ENCODE results near the gene SIPA1L2.

The SIPA1L2 gene

DNA sequence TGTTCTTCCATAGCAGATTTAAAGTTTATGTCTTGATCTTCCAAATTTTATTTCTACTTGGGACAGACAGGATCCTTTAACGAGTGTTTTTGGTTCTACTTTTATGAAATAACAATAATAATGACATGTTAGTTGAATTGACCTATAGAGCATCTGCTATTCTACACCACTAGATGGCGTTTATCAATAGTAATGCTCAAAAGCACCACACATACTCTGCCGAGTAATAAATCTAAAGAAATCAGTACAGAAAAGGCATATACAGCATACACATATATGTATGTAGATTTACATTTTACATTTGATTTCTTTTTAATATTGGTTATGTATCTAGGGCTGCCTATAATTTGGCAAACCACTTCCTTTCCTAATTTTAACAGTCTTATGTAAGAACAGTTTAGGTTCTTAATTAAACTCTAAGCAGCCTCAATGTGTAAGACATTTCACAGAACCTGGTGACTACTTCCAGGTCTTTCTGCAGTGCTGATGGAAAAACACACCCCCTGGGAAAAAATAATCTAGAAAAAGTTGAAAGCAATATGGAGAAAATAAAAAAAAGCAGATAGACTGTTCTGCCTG lies 5.9 kb upstream of the SIPA1L2 start:
- no peaks in the 10 kb centered on the region for H3K79me1 ChIP-seq (ENCODE audit: low read depth, low read length)
- H2BK5ac ChIP-seq (ENCODE audit: low read length), result no peak overlapping the region
- no peak overlapping the region for H2BK12ac ChIP-seq (ENCODE audit: low read length)
- H2BK120ac ChIP-seq (ENCODE audit: low read depth, low read length), result no peak overlapping the region
- no peak for DNase-seq (ENCODE audit: low spot score)
- H3K4me1 ChIP-seq (ENCODE audit: control insufficient read depth in 2 of 2, insufficient read depth in 1 of 2, low read depth in 1 of 2, low read length in 2 of 2), result no peaks in the 10 kb centered on the region
- WGBS, 2 donors (ENCODE audit: extremely low coverage in 2 of 2, insufficient read length in 2 of 2, insufficient replicate concordance in 1 of 2), result no CpG with 5 or more reads among the region's 3 CpGs
- no peaks in the 10 kb centered on the region for H3K27me3 ChIP-seq (ENCODE audit: control insufficient read depth in 3 of 3, insufficient read depth in 3 of 3, low read depth in 1 of 3, low read length in 3 of 3)
- H3K9ac ChIP-seq (ENCODE audit: low read depth, low read length, poor library complexity), result no peak overlapping the region
- no peak overlapping the region for H3K4me2 ChIP-seq (ENCODE audit: insufficient read depth, low read length, poor library complexity, severe bottlenecking)
- no peak overlapping the region for H3K18ac ChIP-seq (ENCODE audit: low read length)
- no peak overlapping the region for H3K4ac ChIP-seq (ENCODE audit: low read length)
- no peaks in the 10 kb centered on the region for H3K9me3 ChIP-seq (replicated peaks in 1 of 2; ENCODE audit: control insufficient read depth in 2 of 2, insufficient read depth in 1 of 2, low read depth in 1 of 2, low read length in 2 of 2)
- no peak overlapping the region for H2AK5ac ChIP-seq (ENCODE audit: low read depth, low read length)
- no peak overlapping the region for H2AFZ ChIP-seq (ENCODE audit: low read length)
- no peak overlapping the region for H4K91ac ChIP-seq (ENCODE audit: low read depth, low read length, poor library complexity)
- H4K8ac ChIP-seq (ENCODE audit: low read depth, low read length), result no peak overlapping the region
- no peak overlapping the region for H3K23ac ChIP-seq (ENCODE audit: low read depth, low read length, poor library complexity)
- H2BK15ac ChIP-seq (ENCODE audit: low read length), result no peak overlapping the region
- H3K36me3 ChIP-seq (replicated peaks in 1 of 2; ENCODE audit: control insufficient read depth in 2 of 2, insufficient read depth in 2 of 2, low read length in 2 of 2), result no peaks in the 10 kb centered on the region
- no peak overlapping the region for H3K14ac ChIP-seq (ENCODE audit: low read length)
- H3K27ac ChIP-seq (replicated peaks; ENCODE audit: low read length), result no peak overlapping the region
- H3K4me3 ChIP-seq (ENCODE audit: low read length in 2 of 2), result no peak overlapping the region

DNA sequence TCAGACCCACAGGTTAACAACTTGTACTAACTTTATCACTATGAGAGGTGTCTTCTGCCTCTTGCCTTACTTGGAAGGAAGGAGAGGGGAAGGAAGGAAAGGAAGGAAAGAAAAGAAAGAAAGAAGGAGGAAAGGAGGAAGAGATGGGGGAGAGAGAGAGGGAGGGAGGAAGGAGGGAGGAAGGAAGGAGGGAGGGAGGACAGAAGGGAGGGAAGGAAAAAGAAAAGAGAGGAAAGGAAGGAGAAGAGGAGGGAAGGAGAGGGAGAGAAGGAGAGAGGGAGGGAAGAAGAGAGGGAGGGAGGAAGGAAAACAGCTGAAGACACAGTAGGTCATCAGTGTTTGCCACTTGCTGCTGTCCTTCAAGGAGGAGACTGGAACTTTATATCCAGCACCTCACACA lies 5.3 kb upstream of the SIPA1L2 start:
- Histone ChIP-seq H3K4me1 (ENCODE audit: control insufficient read depth in 2 of 2, insufficient read depth in 1 of 2, low read depth in 1 of 2, low read length in 2 of 2) (no peaks in the 10 kb centered on the region), H3K18ac (ENCODE audit: low read length) (no peak overlapping the region), H2AFZ (ENCODE audit: low read length) (no peak overlapping the region), H3K4me3 (ENCODE audit: low read length in 2 of 2) (no peak overlapping the region), H3K23ac (ENCODE audit: low read depth, low read length, poor library complexity) (no peak overlapping the region), H3K79me1 (ENCODE audit: low read depth, low read length) (no peaks in the 10 kb centered on the region), H2BK5ac (ENCODE audit: low read length) (no peak overlapping the region), H4K91ac (ENCODE audit: low read depth, low read length, poor library complexity) (no peak overlapping the region), H3K36me3 (replicated peaks in 1 of 2; ENCODE audit: control insufficient read depth in 2 of 2, insufficient read depth in 2 of 2, low read length in 2 of 2) (no peaks in the 10 kb centered on the region), H2BK12ac (ENCODE audit: low read length) (no peak overlapping the region), H3K9ac (ENCODE audit: low read depth, low read length, poor library complexity) (no peak overlapping the region), H2AK5ac (ENCODE audit: low read depth, low read length) (no peak overlapping the region), H2BK15ac (ENCODE audit: low read length) (no peak overlapping the region), H3K4me2 (ENCODE audit: insufficient read depth, low read length, poor library complexity, severe bottlenecking) (no peak overlapping the region), H3K27ac (replicated peaks; ENCODE audit: low read length) (no peak overlapping the region), H3K9me3 (replicated peaks in 1 of 2; ENCODE audit: control insufficient read depth in 2 of 2, insufficient read depth in 1 of 2, low read depth in 1 of 2, low read length in 2 of 2) (no peaks in the 10 kb centered on the region), H3K4ac (ENCODE audit: low read length) (no peak overlapping the region), H2BK120ac (ENCODE audit: low read depth, low read length) (no peak overlapping the region), H4K8ac (ENCODE audit: low read depth, low read length) (no peak overlapping the region), H3K14ac (ENCODE audit: low read length) (no peak overlapping the region), H3K27me3 (ENCODE audit: control insufficient read depth in 3 of 3, insufficient read depth in 3 of 3, low read depth in 1 of 3, low read length in 3 of 3) (no peaks in the 10 kb centered on the region)
- DNase-seq (ENCODE audit: low spot score), result no peak

DNA sequence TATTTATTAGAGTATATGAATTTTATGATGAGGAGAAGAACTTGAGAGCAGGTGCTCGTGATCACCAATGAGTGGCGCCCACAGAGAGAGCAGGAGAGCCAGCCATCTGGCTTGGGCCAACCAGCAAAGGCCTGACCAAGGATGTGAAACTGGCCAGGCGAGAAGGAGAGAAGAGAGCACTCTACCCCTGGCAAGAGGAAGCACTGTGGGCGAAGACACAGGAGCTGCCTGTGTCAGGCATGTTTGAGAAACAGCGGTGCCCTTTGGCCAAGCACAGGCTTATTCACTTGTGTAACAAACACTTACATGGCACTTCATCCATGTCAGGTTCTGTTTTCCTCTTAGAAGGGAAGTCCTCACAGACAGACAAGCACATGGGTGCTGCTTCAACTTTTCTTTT lies 4.2 kb upstream of the SIPA1L2 start:
- Histone ChIP-seq H3K27ac (replicated peaks; ENCODE audit: low read length) (no peak overlapping the region), H2BK120ac (ENCODE audit: low read depth, low read length) (no peak overlapping the region), H3K23ac (ENCODE audit: low read depth, low read length, poor library complexity) (no peak overlapping the region), H2BK12ac (ENCODE audit: low read length) (no peak overlapping the region), H2BK15ac (ENCODE audit: low read length) (no peak overlapping the region), H2AK5ac (ENCODE audit: low read depth, low read length) (no peak overlapping the region), H4K91ac (ENCODE audit: low read depth, low read length, poor library complexity) (no peak overlapping the region), H3K4ac (ENCODE audit: low read length) (no peak overlapping the region), H3K36me3 (replicated peaks in 1 of 2; ENCODE audit: control insufficient read depth in 2 of 2, insufficient read depth in 2 of 2, low read length in 2 of 2) (no peaks in the 10 kb centered on the region), H4K8ac (ENCODE audit: low read depth, low read length) (no peak overlapping the region), H3K79me1 (ENCODE audit: low read depth, low read length) (no peaks in the 10 kb centered on the region), H3K9me3 (replicated peaks in 1 of 2; ENCODE audit: control insufficient read depth in 2 of 2, insufficient read depth in 1 of 2, low read depth in 1 of 2, low read length in 2 of 2) (no peaks in the 10 kb centered on the region), H3K27me3 (ENCODE audit: control insufficient read depth in 3 of 3, insufficient read depth in 3 of 3, low read depth in 1 of 3, low read length in 3 of 3) (no peaks in the 10 kb centered on the region), H3K4me1 (ENCODE audit: control insufficient read depth in 2 of 2, insufficient read depth in 1 of 2, low read depth in 1 of 2, low read length in 2 of 2) (no peaks in the 10 kb centered on the region), H3K4me3 (ENCODE audit: low read length in 2 of 2) (no peak overlapping the region), H2BK5ac (ENCODE audit: low read length) (no peak overlapping the region), H3K14ac (ENCODE audit: low read length) (no peak overlapping the region), H3K4me2 (ENCODE audit: insufficient read depth, low read length, poor library complexity, severe bottlenecking) (no peak overlapping the region), H2AFZ (ENCODE audit: low read length) (no peak overlapping the region), H3K18ac (ENCODE audit: low read length) (no peak overlapping the region), H3K9ac (ENCODE audit: low read depth, low read length, poor library complexity) (no peak overlapping the region)
- no peak for DNase-seq (ENCODE audit: low spot score)
- WGBS, 2 donors (ENCODE audit: extremely low coverage in 2 of 2, insufficient read length in 2 of 2, insufficient replicate concordance in 1 of 2), result no CpG with 5 or more reads among the region's 5 CpGs

DNA sequence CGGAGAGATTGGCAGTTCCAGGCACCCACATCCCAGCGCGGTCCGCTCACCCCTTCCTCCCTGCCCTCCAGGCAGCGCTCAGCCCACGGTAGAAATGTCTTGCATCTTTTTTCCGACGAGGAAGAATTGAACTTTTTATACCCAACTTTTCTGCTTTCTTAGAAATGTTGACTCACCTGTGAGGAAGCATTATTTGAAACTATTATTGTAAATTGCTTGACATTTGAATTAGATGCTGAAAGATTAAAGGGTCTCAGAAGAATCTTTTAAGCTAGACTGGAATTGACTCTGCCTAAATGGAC lies 912 bp upstream of the SIPA1L2 start:
- no peaks in the 10 kb centered on the region for H3K27me3 ChIP-seq (ENCODE audit: control insufficient read depth in 3 of 3, insufficient read depth in 3 of 3, low read depth in 1 of 3, low read length in 3 of 3)
- H2BK5ac ChIP-seq (ENCODE audit: low read length), result peak overlapping the region; percentile 56
- H3K27ac ChIP-seq (replicated peaks; ENCODE audit: low read length), result no peak overlapping the region
- H2BK12ac ChIP-seq (ENCODE audit: low read length), result no peak overlapping the region
- H3K4me1 ChIP-seq (ENCODE audit: control insufficient read depth in 2 of 2, insufficient read depth in 1 of 2, low read depth in 1 of 2, low read length in 2 of 2), result peaks cover 2 to 13% of the 10 kb centered on the region in 2 donors
- H2BK15ac ChIP-seq (ENCODE audit: low read length), result no peak overlapping the region
- H3K4ac ChIP-seq (ENCODE audit: low read length), result no peak overlapping the region
- no peak overlapping the region for H4K8ac ChIP-seq (ENCODE audit: low read depth, low read length)
- H2AK5ac ChIP-seq (ENCODE audit: low read depth, low read length), result no peak overlapping the region
- no peaks in the 10 kb centered on the region for H3K79me1 ChIP-seq (ENCODE audit: low read depth, low read length)
- peaks cover 0 to 10% of the 10 kb centered on the region in 2 donors for H3K36me3 ChIP-seq (replicated peaks in 1 of 2; ENCODE audit: control insufficient read depth in 2 of 2, insufficient read depth in 2 of 2, low read length in 2 of 2)
- no peak overlapping the region for H3K14ac ChIP-seq (ENCODE audit: low read length)
- H2AFZ ChIP-seq (ENCODE audit: low read length), result peak overlapping the region; percentile 85
- no peak overlapping the region for H2BK120ac ChIP-seq (ENCODE audit: low read depth, low read length)
- WGBS, 2 donors (ENCODE audit: extremely low coverage in 2 of 2, insufficient read length in 2 of 2, insufficient replicate concordance in 1 of 2), result no CpG with 5 or more reads among the region's 8 CpGs
- H3K23ac ChIP-seq (ENCODE audit: low read depth, low read length, poor library complexity), result no peak overlapping the region
- peak overlapping the region; percentile 89 to 90 for H3K4me3 ChIP-seq (ENCODE audit: low read length in 2 of 2)
- H4K91ac ChIP-seq (ENCODE audit: low read depth, low read length, poor library complexity), result no peak overlapping the region
- H3K18ac ChIP-seq (ENCODE audit: low read length), result no peak overlapping the region
- DNase-seq (ENCODE audit: low spot score), result no peak
- H3K9me3 ChIP-seq (replicated peaks in 1 of 2; ENCODE audit: control insufficient read depth in 2 of 2, insufficient read depth in 1 of 2, low read depth in 1 of 2, low read length in 2 of 2), result no peaks in the 10 kb centered on the region
- H3K4me2 ChIP-seq (ENCODE audit: insufficient read depth, low read length, poor library complexity, severe bottlenecking), result peak overlapping the region; percentile 59
- H3K9ac ChIP-seq (ENCODE audit: low read depth, low read length, poor library complexity), result no peak overlapping the region

All from neuronal stem cell (in vitro differentiated cells).